H54 (cell line): ENCODE measurements around the gene PITPNM2.

Experiments
- DNase-seq: peaks from one replicate; pipeline ENCODE4 v3.0.0; 2011; ENCODE audit warnings: low spot score, mixed read lengths; ENCODE audit not compliant: insufficient read length
- FAIRE-seq: peaks from 3 replicates; lab custom pipeline; 2011; peaks lifted over from hg19 to GRCh38; lab: Jason Lieb, UNC
- POLR2A ChIP-seq: IDR thresholded peaks from 2 replicates; pipeline ENCODE4 v1.6.1; 2011; ENCODE audit warnings: low read depth, mild to moderate bottlenecking, low read length

PITPNM2 gene

DNA sequence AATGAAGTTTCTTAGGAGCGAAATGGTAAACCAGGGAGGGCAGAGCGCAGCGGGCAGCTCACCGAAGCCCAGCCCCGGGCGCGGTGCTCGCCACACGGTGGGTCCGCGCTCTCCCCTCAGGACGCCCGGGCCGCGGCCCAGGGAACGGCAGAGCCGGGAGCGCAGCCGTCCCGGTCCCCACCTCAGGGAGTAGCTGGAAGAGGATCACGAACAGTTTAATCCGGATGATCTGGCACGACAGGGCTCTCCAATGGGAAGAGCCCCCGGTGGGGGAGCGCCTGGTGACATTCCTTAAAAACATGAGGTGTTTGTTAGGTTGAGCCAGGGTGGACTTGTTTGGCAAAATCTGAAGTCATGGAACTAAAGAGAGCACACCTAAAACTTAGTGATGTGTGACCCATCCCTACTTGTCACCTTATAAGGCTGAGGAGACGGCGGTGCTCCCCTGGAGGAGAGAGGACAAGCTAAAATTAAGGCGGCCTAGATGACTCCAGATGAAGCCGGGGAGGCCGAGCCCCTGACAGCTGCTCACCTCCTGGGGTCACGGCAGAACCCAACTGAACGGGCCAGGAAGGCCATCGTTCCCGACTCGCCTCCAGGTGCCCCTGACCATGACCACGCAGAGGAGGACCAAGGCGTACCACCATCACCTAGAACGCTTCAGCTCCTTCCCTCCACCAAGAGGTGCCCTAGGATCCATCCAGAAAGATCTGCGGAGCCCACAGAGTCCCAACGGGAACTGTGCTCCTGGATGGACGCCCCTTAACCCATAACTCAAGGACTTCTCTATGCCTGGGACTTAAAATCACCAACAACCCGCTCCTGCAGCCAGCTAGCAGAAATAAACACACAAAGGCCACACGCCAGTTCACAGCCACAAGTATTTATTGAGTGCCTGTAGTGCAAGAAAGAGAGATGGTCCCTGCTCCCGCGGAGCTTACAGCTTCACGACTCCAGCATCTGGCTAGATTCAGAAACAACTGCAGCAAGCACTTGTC lies 866 bp upstream of the PITPNM2 start:
- DNase-seq (no peak), FAIRE-seq (no peak)
- no peak for TF ChIP-seq POLR2A

DNA sequence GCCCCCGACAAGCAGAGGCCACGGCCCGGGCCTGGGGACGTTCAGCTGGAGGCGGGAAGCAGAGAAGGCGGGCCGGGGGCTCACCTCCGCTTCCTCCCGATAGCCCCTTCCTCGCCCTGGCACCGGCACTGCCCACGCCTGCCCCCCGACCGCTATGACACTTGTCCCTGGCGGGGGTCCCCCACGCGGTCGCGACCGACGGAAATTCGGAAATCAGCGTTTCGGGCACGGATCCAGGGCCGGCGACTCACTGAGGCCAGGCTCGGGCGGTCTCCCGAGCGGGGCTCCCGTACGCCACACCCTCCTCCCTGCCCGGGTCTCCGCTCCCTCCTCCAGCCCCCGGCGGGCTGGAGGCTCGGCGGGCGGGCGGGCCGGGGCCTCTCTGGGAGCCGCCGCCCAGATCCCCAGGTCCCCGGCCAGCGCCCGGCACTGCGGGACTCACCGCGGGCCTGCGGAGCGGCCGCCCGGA lies 581 bp downstream of the PITPNM2 start:
- FAIRE-seq, result no peak
- DNase-seq, result peak; percentile 47

DNA sequence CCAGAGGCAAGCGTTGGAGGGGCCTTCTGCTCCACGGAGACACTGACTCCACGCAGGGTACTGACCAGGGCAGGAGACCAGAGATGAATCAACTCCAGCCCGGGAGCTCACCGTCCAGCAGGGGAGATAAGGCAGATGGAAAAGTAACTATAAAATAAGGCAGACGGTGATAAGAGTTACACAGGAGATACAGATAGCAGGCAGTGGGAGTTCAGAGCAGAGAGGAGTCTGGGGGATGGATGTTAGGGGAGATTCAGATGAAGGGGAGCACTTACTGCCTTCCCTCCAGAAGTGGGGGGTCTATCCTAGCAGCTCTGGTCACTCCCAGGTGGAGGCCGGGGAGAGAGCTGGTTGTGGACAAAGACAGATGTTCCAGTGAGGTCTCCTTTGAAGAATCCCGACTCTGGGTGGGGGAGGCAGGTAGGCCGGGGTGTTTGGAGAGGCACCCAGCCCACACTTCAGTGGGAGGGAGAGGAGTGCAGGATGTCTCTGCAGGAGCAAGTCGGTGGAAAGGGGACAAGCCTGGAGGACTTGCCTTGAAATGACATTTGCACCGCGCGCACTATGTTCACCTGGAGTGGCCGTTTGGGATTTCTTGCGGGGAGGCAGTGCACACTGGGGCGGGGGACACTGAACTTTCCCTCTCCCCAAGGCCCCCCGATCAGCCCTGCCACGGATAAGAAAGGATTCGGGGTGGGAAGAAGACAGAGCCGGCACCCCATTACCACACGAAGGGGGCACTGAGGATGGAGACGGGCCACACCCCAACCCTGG lies 1.2 kb downstream of the PITPNM2 start:
- no peak for FAIRE-seq
- DNase-seq, result no peak
- no peak for TF ChIP-seq POLR2A

More for the DNA sequence above, 581 bp downstream of the PITPNM2 start:
- no peak for TF ChIP-seq POLR2A

DNA sequence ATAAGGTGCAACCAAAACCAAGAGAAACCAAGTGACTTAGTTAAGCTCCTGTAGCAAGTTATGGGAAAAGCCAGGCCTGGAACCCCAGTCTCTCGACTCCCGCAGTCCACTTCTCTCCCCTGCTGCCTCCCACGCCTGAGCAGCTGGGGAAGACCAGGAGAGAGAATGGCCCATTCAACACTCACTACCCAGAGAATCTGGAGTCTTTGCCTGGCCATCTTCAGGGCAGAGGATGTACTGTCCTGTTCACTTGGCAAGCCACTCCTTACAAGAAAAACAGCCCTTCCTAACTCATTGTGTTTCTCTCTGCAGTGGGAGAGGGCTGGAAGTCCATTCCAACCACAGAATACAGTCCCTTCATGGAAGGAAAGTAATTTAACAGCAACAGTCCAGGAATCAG lies 1.8 kb downstream of the PITPNM2 start:
- FAIRE-seq, result no peak
- no peak for DNase-seq
- TF ChIP-seq POLR2A, result no peak

DNA sequence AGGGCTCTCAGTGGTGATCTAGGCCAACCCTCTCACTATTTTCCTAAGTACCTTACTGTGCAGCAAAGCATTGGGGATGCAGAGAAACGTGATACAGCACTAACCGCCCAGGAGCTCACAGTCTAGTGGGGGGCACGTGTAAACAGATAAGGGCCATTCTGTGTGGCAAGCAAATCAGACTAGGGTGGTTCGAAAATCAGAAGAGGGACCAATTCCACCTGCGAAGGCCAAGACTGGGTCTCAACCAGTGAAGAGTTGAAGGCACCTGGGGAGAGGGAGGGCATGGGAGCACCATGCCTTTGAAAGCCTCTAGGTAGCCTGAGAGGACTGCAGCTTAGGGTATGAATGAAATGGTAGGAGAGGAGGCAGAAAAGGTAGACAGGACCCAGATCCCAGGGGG lies 2.2 kb downstream of the PITPNM2 start:
- FAIRE-seq (no peak), DNase-seq (no peak)
- no peak for TF ChIP-seq POLR2A

DNA sequence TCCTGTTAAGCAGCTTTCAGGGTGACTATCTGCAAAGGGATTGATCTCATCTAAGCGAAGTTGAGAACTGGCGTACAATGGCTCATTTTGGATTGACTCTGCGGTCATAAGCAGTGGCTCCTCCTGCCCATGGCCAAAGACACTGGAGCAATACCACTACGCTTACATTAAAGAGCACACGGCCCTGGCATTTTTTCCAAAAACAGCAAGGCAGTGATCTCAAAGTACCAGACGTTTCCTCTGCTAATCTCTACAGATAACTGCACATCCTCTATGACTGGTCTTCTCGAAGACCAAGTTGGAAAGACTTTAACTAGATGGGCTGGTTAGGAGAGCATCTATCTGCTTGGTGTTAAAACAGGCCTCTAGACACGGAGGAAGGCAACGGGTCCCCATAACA lies 2.7 kb downstream of the PITPNM2 start:
- no peak for TF ChIP-seq POLR2A
- DNase-seq, result no peak
- FAIRE-seq, result no peak

DNA sequence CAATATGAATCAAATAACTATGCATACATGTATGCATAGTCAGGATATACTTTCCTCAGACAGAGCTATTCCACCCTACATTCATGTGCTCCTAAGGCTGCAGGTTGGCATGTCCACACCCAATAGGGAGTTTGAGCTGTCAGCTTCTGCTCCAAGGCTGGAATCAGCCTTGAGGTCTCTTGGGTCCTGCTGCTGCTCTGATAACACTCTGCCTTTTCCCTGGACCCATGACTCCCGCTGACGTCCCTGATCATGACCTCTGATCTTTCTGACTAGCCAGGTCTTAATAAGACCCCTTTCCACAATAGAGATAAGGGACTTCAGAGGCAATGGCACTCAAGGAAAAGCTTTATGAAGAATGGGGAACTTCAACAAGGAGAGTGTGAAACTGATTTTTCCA lies 5.7 kb downstream of the PITPNM2 start:
- FAIRE-seq (no peak), DNase-seq (no peak)
- TF ChIP-seq POLR2A, result no peak

DNA sequence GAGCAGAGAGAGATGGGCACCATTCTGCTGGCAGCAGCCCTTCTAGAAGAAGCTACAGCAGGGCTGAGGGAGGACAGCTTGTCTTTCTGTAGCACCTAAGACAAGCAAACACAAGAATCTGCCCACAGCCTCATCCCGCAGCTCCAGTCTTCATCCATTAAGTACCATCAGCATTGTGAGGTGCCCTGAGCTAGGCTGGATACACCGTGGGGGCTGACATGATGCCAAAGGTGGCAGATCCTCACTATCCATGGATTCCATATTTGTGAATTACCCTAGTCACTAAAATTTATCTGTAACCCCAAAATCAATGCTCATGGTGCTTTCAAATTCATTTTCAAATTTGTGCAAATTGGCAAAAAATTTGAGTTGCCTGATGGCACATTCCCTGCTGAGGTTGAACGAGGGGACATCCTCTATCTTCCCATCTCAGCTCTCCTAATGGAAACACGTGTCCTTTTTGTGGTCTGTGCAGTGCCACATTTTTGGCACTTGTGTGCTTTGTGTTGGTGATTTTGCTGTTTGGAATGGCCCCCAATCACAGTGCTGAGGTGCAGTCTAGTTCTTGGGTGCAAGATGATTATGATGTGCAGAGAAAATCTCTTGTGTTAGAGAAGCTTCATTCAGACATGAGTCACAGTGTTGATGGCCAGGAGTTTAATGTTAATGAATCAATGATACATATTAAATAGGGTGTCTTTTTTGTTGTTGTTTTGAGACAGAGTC lies 7.0 kb downstream of the PITPNM2 start:
- FAIRE-seq, result no peak
- TF ChIP-seq POLR2A, result no peak
- no peak for DNase-seq

DNA sequence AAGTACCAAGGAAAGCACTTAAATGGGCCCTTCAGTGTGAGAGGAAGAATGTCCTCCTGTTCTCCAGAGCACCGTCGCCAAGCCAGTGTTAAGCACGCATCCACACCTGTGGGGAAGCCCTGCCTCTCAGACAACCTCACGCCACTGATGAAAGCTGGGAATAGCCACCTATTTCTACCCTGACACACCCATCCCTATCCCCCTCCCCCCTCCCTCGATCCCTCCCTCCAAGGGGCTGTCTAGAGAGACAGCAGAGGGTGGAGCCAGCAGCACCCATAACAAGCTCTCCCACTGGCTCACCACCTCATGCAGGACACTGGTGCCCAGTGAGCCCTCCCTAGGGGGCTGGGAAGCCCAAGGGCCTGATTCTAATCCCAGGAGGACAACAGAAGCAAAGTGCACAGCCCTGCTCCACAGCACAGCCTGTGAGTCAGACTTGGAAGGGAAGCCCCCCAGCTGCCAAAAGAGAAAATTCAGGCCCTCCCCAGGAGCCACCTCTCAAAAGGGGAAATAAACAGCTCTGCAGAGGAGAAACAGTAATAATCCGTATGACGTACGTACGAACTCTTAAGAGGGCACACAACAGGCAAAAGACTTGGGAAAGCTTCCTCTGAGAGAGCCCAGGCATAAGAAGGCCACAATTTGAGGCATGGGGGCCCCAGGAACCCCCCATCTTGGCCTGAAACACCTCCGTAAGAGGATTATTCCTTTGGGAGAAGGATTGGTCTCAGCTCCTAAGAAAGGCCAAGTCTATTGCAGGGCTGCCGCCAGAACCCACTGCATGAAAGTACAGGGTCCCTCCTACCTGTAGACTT lies 7.8 kb downstream of the PITPNM2 start:
- DNase-seq (no peak), FAIRE-seq (no peak)
- TF ChIP-seq POLR2A, result no peak

DNA sequence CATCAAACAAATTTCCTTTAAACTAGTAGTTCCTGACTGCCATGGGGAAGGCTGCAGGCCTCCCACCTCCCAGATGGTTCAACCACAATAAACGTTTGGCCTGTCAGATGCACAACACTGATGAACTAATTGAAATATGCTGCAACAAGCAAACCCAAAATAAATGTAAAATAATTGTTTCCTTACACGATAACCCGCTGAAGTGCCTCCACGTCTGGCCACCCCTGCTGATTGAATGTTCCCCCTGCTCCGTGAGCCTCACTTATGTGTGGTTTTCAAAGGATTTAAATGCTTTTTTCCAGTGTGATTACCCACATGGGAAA lies 8.4 kb downstream of the PITPNM2 start:
- TF ChIP-seq POLR2A, result no peak
- FAIRE-seq (no peak), DNase-seq (no peak)

DNA sequence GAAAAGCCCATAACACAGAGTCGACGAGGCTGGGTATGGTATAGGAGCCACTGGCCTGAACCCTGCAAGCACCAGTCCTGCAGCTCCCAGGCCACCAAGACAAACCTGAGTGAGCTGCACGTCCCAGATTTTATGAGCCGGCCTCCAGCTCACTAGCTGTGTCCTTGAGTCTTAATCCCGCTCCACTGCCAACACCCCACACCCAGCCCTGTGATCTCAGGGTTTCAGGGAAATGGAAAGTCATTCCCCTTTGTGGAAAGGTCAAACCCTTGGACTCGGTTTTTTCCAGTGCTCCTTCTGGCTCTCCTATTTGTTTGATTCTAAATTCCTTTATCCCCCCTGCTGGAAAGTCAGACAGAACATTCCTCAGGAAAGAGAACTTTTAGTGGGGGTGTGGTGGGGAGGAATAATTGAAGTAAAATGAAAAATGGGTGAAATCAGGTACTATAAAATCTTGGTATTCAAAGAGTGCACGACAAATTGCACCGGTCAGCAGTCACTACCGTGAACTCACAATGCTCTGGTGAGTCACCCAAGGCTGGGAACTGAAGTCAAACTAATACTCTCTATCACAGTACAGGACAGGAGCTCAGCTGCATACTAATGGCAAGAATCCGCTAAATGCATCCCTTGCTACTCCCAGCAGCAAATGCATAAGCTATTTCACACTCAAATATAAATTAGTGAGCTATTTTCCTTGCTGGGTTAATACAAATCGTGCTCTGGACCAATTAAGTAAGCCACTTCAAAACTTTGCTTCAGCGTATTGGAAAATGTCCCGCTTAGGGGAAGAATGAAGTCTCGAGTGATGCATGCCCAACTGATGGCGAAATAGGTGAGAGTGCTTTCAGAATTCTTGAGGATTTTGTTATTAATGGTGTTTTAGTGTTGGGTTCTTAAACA lies 9.0 kb downstream of the PITPNM2 start:
- peak; percentile 88 for FAIRE-seq
- TF ChIP-seq POLR2A, result no peak
- DNase-seq, result peak; percentile 48
